Measurements from ENCODE around the gene SPACA4. TPM values are rescaled to one million over a fixed set of nuclear protein-coding genes. Genes with fewer than 3 reads are reported as not detected.
"Not testable (repeated sequence)": the region's sequence is repeated elsewhere in the genome, so short reads cannot be mapped to it uniquely, and the experiment has no call there.

SPACA4 gene
- total RNA-seq, 2 donors from 2014 or later = not detected

DNA sequence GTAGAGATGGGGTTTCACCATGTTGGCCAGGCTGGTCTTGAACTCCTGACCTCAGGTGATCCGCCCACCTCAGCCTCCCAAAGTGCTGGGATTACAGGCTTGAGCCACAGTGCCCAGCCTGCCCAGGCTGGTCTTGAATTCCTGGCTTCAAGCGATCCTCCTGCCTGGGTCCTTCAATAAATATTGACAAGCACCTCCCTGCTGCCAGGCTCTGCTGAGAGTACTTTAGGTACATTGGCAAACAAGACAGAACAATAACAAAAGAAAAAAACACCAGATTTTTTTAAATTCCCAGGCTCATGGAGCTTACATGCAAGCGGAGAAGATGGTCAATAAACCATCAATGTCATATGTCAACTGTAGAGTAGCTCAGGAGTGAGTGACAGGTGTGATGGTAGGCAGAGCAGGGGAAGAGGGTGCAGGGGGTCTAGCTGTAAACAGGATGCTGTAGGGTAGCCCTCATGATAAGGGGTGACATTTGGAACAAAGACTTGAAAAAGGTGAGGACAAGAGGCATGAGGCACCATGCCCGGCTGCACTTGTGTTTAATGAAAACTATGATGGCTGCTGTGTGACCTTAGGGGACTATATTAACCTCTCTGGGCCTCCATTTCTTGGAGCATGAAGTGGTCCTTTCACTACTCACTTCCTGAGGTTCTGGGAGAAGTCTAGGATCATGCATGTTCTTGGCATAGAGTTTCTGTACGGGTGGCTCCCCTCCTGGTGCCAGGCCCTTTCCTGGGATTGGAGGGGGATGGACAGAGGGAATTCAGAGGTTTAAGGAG is 35.0 kb upstream of the SPACA4 start:
- Histone ChIP-seq H3K4me3 (no peak overlapping the region), H3K4me1 (peaks cover 8% of the 10 kb centered on the region), H3K27ac (no peak overlapping the region), H3K9me3 (no peaks in the 10 kb centered on the region), H3K27me3 (no peaks in the 10 kb centered on the region), H3K36me3 (replicated peaks in 1 of 2; ENCODE audit: insufficient read depth in 1 of 2, low read depth in 2 of 2) (no peaks in the 10 kb centered on the region)
- DNase-seq (peak in 1 of 4 donors; percentile 42), ATAC-seq (no peak)
- TF ChIP-seq POLR2A (IDR thresholded peaks at IDR 0.05) = no peak
- TF ChIP-seq, protein P1, sequence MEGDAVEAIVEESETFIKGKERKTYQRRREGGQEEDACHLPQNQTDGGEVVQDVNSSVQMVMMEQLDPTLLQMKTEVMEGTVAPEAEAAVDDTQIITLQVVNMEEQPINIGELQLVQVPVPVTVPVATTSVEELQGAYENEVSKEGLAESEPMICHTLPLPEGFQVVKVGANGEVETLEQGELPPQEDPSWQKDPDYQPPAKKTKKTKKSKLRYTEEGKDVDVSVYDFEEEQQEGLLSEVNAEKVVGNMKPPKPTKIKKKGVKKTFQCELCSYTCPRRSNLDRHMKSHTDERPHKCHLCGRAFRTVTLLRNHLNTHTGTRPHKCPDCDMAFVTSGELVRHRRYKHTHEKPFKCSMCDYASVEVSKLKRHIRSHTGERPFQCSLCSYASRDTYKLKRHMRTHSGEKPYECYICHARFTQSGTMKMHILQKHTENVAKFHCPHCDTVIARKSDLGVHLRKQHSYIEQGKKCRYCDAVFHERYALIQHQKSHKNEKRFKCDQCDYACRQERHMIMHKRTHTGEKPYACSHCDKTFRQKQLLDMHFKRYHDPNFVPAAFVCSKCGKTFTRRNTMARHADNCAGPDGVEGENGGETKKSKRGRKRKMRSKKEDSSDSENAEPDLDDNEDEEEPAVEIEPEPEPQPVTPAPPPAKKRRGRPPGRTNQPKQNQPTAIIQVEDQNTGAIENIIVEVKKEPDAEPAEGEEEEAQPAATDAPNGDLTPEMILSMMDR (IDR thresholded peaks at IDR 0.05) = no peak
- intact Hi-C loops (cut with DNase I) = no loop called here
- WGBS, 2 donors = 61 to 68% methylated on average over 4 to 5 of the region's 5 CpGs

DNA sequence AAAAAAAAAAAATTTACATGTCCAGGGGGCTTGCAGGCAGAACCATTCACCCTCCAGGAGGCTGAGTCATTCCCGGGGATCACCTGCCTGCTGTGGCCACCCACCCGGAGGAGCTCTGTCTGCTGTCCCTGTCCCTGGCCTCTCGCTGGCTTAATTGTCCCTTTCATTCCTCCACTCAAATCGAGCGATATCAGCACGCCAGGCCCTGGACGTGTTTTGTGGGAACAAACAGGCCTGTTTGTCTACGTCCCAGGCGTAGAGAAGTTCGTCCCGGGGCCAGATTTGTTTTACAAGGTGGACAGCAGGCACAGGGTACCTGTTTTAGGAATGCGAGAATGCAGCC is 33.4 kb upstream of the SPACA4 start:
- WGBS, 2 donors = 69 to 70% methylated on average over 12 of the region's 12 CpGs
- Histone ChIP-seq H3K4me3 (no peak overlapping the region), H3K36me3 (replicated peaks in 1 of 2; ENCODE audit: insufficient read depth in 1 of 2, low read depth in 2 of 2) (no peaks in the 10 kb centered on the region), H3K4me1 (peaks cover 7% of the 10 kb centered on the region), H3K27ac (no peak overlapping the region), H3K27me3 (no peaks in the 10 kb centered on the region), H3K9me3 (no peaks in the 10 kb centered on the region)
- no peak for DNase-seq
- ATAC-seq = no peak
- TF ChIP-seq, protein P1 (IDR thresholded peaks at IDR 0.05) = no peak
- no peak for TF ChIP-seq POLR2A (IDR thresholded peaks at IDR 0.05)
- intact Hi-C loops (cut with DNase I) = no loop called here

DNA sequence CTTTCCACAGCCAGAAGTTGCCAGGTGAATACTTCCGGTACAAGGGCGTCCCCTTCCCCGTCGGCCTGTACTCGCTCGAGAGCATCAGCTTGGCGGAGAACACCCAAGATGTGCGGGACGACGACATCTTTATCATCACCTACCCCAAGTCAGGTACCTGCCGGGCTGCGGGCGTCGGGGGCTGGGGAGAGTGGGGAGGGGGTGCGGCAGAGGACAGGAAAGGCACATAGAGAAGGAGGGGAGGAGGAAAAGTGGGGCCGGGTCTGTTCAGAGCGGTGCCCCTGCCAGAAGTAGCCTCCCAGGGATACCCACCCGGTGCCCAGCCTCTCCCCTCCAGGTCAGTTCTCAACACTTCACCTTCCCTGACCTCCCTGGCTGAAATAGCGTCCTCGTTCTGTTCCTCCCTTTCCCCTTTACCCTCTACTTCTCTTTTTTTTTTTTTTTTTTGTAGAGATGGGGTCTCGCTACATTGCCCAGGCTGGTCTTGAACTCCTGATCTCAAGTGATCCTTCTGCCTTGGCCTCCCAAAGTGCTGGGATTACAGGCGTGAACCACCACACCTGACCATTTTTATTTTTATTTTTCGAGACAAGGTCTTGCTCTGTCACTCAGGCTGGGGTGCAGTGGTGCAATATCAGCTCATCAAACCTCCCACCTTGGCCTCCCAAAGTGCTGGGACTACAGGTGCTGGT is 30.5 kb upstream of the SPACA4 start:
- no peaks in the 10 kb centered on the region for H3K4me1 ChIP-seq
- 76 to 84% methylated on average over 16 to 23 of the region's 23 CpGs for WGBS, 2 donors
- TF ChIP-seq, protein P1 (IDR thresholded peaks at IDR 0.05) = no peak
- TF ChIP-seq POLR2A (IDR thresholded peaks at IDR 0.05) = no peak
- H3K4me3 ChIP-seq = no peak overlapping the region
- no peak overlapping the region for H3K27ac ChIP-seq
- intact Hi-C loops (cut with DNase I) = no loop called here
- H3K9me3 ChIP-seq = no peaks in the 10 kb centered on the region
- ATAC-seq = no peak
- no peak for DNase-seq
- H3K27me3 ChIP-seq = no peaks in the 10 kb centered on the region
- H3K36me3 ChIP-seq (replicated peaks in 1 of 2; ENCODE audit: insufficient read depth in 1 of 2, low read depth in 2 of 2) = no peaks in the 10 kb centered on the region

DNA sequence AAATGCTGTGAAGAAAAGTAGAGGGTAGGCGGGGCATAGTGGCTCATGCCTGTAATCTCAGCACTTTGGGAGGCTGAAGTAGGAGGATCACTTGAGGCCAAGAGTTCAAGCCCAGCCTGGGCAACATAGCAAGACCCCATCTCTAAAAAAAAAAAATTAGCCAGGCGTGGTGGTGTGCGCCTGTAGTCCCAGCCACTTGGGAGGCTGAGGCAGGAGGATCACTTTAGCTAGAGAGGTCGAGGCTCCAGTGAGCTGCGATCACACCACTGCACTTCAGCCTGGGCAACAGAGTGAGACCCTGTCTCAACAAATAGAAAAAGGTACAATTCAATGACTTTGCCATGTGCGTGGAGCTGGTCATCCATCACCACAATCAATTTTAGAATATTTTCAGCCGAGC is 28.6 kb upstream of the SPACA4 start:
- intact Hi-C loops (cut with DNase I); H3K4me3 ChIP-seq; DNase-seq; ATAC-seq; H3K9me3 ChIP-seq; H3K27ac ChIP-seq; H3K36me3 ChIP-seq (replicated peaks in 1 of 2; ENCODE audit: insufficient read depth in 1 of 2, low read depth in 2 of 2); H3K4me1 ChIP-seq; H3K27me3 ChIP-seq: not testable (repeated sequence)
- WGBS, 2 donors = 84 to 86% methylated on average over 7 of the region's 7 CpGs

DNA sequence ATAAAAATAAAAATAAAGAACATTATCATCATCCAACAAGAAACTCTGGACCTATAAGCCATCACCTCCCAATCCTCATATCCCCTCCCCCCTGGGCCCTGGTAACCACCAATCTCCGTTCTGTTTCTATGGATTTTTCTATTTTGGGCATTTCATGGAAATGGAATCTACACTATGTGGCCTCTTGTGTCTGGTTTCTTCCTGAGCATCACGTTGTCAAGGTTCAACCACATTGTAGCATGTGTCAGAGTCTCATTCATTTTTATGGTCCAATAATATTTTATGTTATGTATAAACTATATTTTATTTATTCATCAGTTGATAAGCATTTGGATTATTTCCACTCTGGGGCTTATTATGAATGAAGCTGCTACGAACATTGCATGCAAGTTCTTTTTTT is 27.7 kb upstream of the SPACA4 start:
- H3K9me3 ChIP-seq = no peaks in the 10 kb centered on the region
- H3K36me3 ChIP-seq (replicated peaks in 1 of 2; ENCODE audit: insufficient read depth in 1 of 2, low read depth in 2 of 2) = no peaks in the 10 kb centered on the region
- TF ChIP-seq POLR2A (IDR thresholded peaks at IDR 0.05) = no peak
- TF ChIP-seq, protein P1 (IDR thresholded peaks at IDR 0.05) = no peak
- ATAC-seq (no peak), DNase-seq (no peak)
- WGBS, 2 donors = 40 to 51% methylated on average over 3 of the region's 3 CpGs
- peaks cover 2% of the 10 kb centered on the region for H3K4me1 ChIP-seq
- no peaks in the 10 kb centered on the region for H3K27me3 ChIP-seq
- H3K27ac ChIP-seq = no peak overlapping the region
- H3K4me3 ChIP-seq = no peak overlapping the region
- intact Hi-C loops (cut with DNase I) = no loop called here

Measured in body of pancreas (tissue), 4 donors.